GM23338 (cell line): Measurements from ENCODE around the gene TASP1. TPM values are rescaled to one million over a fixed set of nuclear protein-coding genes. Genes with fewer than 3 reads are reported as not detected.

Experiments used
- CREB1 ChIP-seq: fragments of 250-450 bp; sonication (Bioruptor Pico); IDR thresholded peaks from 2 replicates; pipeline ENCODE4 v1.5.0; 2020; ENCODE audit warnings: low read depth, mild to moderate bottlenecking, moderate library complexity
- CTCF ChIP-seq, 2 experiments: fragments of 200-600 bp in 1 of 2; sonication (generic) in 1 of 2; conservative IDR thresholded peaks; 2 replicates each; pipeline versions ENCODE4 v1.5.1 to v1.6.1; 2016 to 2017; ENCODE audit warnings: antibody characterized with exemption in 2 of 2, low read depth in 2 of 2, mild to moderate bottlenecking in 2 of 2, moderate library complexity in 1 of 2
- ETS1 ChIP-seq: IDR thresholded peaks from 2 replicates; pipeline ENCODE4 v1.6.1; 2016; ENCODE audit warnings: antibody characterized with exemption
- EZH2 ChIP-seq: fragments of 200-600 bp; sonication (generic); IDR thresholded peaks from one replicate; pipeline ENCODE4 v1.8.0; 2017; ENCODE audit warnings: antibody characterized with exemption, mild to moderate bottlenecking, low read depth; ENCODE audit not compliant: unreplicated experiment
- EZH2phosphoT487 ChIP-seq: fragments of 200-600 bp; sonication (generic); IDR thresholded peaks from one replicate; pipeline ENCODE4 v1.8.1; 2018; ENCODE audit warnings: antibody characterized with exemption; ENCODE audit not compliant: unreplicated experiment
- JUNB ChIP-seq: IDR thresholded peaks from one replicate; pipeline ENCODE4 v1.6.1; 2016; ENCODE audit warnings: antibody characterized with exemption; ENCODE audit not compliant: unreplicated experiment
- NANOG ChIP-seq: IDR thresholded peaks from 2 replicates; pipeline ENCODE4 v1.6.1; 2016; ENCODE audit warnings: antibody characterized with exemption, borderline replicate concordance
- POLR2AphosphoS5 ChIP-seq: IDR thresholded peaks from 2 replicates; pipeline ENCODE4 v1.6.1; 2016; ENCODE audit warnings: antibody characterized with exemption, low read depth
- STAT1 ChIP-seq: IDR thresholded peaks from one replicate; pipeline ENCODE4 v1.6.1; 2016; ENCODE audit warnings: antibody characterized with exemption; ENCODE audit not compliant: unreplicated experiment
- ZNF331 ChIP-seq: fragments of 250-450 bp; sonication (Bioruptor Pico); IDR thresholded peaks from 2 replicates; pipeline ENCODE4 v1.5.0; 2020; ENCODE audit warnings: low read depth, mild to moderate bottlenecking, moderate library complexity
- ZNF462 ChIP-seq: fragments of 250-450 bp; sonication (Bioruptor Pico); IDR thresholded peaks from 2 replicates; pipeline ENCODE4 v1.5.0; 2020; ENCODE audit warnings: mild to moderate bottlenecking, moderate library complexity
- polyA plus RNA-seq: library from polyadenylated mRNA; unstranded; fragments of >200 nt; fragmentation: Nextera tagmentation; extraction: Ambion mirVana; gene quantifications from 2 replicates; pipeline ENCODE4 v1.2.1, GENCODE V29; 2016
- total RNA-seq: library from RNA; depleted of rRNA; stranded (reverse); fragments of >200 nt; shearing (Covaris generic); gene quantifications from 2 replicates; pipeline ENCODE4 v1.2.3, GENCODE V29; 2014

TASP1 gene
- total and polyA plus RNA-seq, 2 experiments from 2014 or later = 9.7 to 9.8 TPM

GRCh38 chr20:13549451-13549850 is 89.3 kb downstream of the TASP1 start (continued):
- TF ChIP-seq ZNF462 (CRISPR knock-in tag) (no peak), ZNF331 (no peak), EZH2phosphoT487 (no peak), EZH2 (no peak), NANOG (no peak), CTCF (conservative IDR thresholded peaks at IDR 0.05; ENCODE audit: low read depth in 2 of 2) (no peak), POLR2AphosphoS5 (no peak), JUNB (no peak), ETS1 (no peak), CREB1 (CRISPR knock-in tag) (no peak), STAT1 (no peak)
